Measurements from ENCODE around the gene NR5A2. TPM values are rescaled to one million over a fixed set of nuclear protein-coding genes. Genes with fewer than 3 reads are reported as not detected.

The NR5A2 gene
- total RNA-seq, 4 donors from 2014 or later = 3.2 to 6.8 (median 6.5) TPM

DNA sequence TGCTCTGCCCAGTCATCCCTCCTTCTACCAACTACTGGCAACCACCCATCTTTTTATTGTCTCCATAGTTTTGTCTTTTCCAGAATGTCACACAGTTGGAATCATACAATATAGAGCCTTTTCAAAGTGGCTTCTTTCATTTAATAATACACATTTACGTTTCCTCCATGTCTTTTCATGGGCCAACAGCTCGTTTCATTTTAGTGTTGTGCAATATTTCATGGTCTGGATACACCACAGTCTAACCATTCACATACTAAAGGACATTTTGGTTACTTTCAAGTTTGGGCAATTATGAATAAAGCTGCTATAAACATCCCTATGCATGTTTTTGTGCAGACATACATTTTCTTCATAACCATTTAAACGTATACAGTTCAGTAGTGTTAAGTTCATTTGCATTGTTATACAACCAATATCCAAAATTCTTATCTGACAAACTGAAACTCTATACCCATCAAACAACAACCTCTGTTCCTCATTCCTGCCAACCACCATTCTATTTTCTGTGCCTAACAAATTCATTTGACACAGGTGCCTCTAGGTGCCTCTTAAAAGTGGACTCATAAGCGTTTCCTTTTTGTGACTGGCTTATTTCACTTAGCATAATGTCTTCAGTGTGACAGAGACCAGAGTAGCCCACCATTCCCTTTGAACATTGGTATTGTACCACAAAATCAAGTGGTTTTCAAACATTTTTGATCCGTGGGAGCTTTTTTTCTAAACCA, 138.1 kb downstream of the NR5A2 start:
- TF ChIP-seq, protein P1, sequence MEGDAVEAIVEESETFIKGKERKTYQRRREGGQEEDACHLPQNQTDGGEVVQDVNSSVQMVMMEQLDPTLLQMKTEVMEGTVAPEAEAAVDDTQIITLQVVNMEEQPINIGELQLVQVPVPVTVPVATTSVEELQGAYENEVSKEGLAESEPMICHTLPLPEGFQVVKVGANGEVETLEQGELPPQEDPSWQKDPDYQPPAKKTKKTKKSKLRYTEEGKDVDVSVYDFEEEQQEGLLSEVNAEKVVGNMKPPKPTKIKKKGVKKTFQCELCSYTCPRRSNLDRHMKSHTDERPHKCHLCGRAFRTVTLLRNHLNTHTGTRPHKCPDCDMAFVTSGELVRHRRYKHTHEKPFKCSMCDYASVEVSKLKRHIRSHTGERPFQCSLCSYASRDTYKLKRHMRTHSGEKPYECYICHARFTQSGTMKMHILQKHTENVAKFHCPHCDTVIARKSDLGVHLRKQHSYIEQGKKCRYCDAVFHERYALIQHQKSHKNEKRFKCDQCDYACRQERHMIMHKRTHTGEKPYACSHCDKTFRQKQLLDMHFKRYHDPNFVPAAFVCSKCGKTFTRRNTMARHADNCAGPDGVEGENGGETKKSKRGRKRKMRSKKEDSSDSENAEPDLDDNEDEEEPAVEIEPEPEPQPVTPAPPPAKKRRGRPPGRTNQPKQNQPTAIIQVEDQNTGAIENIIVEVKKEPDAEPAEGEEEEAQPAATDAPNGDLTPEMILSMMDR (IDR thresholded peaks at IDR 0.05; ENCODE audit: low read depth) = no peak

DNA sequence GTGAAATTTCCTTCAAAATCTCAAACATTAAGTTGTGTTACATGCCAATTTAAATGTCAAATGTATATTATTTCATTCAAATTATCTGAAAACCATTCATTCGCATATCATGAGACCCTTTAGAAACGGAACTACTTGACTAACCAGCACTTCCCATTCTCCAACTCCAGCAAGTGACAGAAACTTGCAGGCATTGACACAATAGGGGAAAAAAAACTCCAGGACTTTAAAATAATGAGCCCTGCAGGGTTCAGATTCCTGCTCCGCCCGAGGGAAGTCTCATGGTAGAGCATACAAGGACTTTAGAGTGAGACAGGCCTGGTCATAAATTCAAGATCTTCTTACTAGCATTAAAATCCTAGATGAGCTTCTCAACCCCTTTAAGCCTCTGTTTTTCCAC, 138.9 kb downstream of the NR5A2 start:
- TF ChIP-seq, protein P1 (IDR thresholded peaks at IDR 0.05; ENCODE audit: low read depth) = no peak

GRCh38 chr1:200168926-200169325, 141.4 kb downstream of the NR5A2 start:
- TF ChIP-seq, protein P1 (IDR thresholded peaks at IDR 0.05; ENCODE audit: low read depth) = no peak

DNA sequence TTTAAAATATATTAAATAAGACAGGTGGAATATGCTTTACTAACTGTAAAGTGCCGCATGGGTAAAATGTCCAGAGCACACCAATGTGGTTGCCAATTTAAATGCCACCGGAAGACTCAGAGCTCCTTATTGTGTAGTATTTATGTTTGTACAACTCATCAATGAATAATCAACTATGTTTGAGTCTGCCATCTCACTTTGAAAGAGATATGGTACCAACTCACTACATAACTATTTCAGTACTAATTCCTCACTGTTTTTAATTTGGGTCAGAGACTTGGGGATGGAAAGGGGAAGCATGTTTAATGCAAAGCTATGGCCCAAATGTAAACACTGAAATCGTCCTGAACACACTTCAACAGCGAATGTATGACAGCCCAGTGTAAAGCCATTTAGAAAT, 144.8 kb downstream of the NR5A2 start:
- TF ChIP-seq, protein P1 (IDR thresholded peaks at IDR 0.05; ENCODE audit: low read depth) = no peak

DNA sequence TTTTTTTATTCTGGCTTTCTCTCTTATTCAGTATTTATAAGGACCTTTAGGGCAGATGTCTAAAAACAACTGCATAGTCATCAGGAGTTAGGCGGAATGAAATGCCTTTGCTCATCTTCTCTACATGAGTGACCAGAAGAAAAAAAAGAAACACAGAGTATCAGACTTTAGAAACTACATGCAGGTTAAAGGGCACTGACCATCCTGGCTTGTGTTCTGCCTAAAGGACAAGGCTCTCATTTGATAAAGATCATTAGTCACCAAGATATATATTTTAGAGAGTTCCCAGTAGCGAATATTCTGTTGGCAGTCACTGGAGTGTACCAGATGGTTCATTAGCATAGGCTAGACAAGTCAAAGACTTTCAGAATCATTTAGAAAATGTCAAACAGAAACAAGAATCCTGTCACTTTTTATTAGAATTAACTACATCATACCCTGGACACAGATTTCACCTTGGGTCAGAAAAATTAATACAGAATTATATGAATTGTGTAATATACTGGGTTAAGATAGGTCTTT, 145.6 kb downstream of the NR5A2 start:
- TF ChIP-seq, protein P1 (IDR thresholded peaks at IDR 0.05; ENCODE audit: low read depth) = no peak

GRCh38 chr1:200174525-200175295, 147.2 kb downstream of the NR5A2 start:
- TF ChIP-seq, protein P1 (IDR thresholded peaks at IDR 0.05; ENCODE audit: low read depth) = no peak

GRCh38 chr1:200176181-200176580, 148.7 kb downstream of the NR5A2 start:
- TF ChIP-seq, protein P1 (IDR thresholded peaks at IDR 0.05; ENCODE audit: low read depth) = no peak

Measured in subcutaneous adipose tissue (tissue), 4 donors.